T-helper 1 cell (primary cell): Measurements from ENCODE around the gene RDM1.
"Not testable (repeated sequence)": the region's sequence is repeated elsewhere in the genome, so short reads cannot be mapped to it uniquely, and the experiment has no call there.

Experiments used
- DNase-seq, 5 donors: peaks; one replicate each; pipeline ENCODE4 v3.0.0-alpha.2; 2012 to 2020

RDM1 gene

DNA sequence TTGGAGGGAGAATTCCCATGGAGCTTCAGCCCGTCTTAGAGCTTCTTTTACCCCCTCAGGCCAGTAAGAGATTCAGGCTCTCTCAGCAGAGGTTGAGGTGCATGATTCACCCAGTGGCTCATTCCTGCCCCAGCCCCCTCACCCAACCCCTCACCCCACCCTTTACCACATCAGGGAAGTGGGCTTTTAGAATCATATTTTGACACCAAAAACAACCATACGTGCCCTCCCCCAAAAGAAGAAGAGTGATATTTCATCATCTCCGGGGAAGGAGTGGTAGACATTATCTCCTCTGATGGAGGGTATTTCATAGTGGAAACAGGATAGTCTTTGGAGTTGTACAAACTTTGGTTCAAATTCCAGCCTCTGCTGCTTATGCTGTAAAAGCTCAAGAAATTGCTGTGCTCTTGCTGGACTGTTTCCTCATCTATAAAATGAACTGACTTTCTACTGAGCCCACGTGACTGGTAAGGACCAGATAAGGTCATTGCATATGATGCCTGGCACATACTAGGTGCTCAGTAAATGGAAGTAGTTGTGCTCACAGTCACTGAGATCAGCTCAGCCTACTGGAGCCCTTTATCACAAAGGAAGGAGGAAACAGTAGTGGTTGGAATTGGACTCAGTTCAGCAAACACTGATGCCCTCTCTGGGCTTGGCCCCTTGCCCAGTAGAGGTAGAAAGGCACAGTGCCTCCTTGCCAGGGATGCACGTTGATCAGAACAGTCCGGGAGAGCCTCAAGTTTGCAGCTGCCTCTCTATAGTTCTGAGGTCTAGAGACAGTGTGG, 32.1 kb downstream of the RDM1 start:
- peak in 1 of 5 donors; percentile 51 for DNase-seq

- DNase-seq: not testable (repeated sequence)
Measured at GRCh38 chr17:35897772-35898171, 32.8 kb downstream of the RDM1 start.

DNA sequence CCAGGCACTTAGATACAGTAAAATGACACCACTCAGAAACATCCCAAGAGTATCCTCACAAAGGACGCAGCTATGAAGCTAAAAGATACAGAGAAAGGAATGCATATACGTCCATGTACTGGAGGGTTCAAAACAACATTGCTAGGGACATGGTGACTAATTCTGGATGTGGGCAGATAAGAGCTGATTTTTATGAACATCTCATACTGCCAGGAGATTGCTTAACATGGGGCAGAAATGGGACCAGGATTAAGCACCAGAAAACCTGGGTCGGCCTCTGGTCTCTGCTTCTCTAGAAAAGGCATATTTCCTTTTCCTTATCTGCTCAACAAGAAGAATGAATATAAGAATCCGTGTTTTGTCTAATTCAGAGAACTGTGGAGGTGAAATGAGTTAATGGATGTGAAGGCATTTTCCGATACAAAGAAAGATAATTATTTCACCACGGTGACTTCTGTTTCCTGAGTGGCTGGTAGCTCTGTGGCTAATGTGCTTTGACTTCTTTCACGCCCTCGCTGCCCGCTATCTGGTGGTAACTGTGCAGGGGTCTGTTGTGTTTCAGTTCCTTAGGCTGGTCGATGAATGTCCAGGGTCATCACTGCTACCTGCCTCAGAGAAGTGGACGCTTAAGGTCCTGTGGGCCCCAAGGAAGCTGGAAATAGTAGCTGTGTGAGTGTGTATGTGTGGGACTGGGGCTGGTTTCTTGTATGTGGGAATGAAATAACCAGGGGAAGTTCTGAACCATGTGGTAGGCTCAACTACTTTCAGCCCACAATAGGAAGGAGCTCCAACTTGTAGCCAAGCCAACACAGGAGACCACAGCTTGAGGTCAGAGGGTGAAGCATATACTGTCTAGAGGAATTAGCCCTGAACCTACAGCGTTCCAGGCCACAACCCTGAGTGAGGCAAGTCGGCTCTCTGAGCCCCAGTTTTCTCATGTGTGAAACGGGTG, 34.7 kb downstream of the RDM1 start:
- peak in 1 of 5 donors; percentile 46 for DNase-seq

DNA sequence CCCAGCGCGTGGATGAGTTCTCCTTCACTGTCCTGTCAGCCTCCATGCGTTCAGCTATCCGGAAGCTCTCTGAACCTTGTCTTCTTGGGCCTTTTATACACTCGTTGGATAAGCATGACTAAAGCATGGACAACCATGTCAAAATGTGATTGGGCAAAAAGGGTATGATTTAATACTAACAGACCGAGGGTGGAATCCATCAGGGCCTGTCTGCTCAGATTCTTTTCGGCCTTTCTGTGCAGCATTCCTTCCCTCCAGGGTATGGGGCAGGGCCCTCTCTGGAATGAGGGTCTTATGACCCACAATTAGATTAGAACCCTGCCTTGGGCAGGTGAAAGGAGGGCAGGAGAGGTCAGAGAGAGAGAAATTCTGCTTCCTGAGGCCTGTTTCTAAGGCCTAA, 36.4 kb downstream of the RDM1 start:
- no peak for DNase-seq

DNA sequence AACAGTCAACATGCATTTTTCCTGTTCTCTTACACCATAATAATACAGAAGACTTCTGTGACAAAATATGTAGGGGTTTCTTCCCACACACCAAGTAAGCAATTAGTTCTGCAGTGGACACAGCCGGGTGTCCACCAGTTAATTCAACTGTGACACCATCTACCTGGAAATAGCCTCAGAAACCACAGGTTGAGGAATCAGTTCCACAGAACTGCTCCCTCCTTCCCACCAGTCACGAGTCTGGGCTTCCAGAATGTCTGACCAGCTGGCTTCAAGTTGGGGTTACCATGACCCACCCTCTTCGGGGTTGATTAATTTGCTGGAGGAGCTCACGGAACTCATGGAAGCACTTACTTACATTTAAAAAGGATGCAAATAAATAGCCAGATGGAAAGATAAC, 36.8 kb downstream of the RDM1 start:
- DNase-seq: no peak

- DNase-seq: peak in 2 of 5 donors; percentile 17 to 52
Measured at GRCh38 chr17:35892091-35893035, 38.2 kb downstream of the RDM1 start.

- no peak for DNase-seq
Measured at GRCh38 chr17:35891269-35891668, 39.3 kb downstream of the RDM1 start.

DNA sequence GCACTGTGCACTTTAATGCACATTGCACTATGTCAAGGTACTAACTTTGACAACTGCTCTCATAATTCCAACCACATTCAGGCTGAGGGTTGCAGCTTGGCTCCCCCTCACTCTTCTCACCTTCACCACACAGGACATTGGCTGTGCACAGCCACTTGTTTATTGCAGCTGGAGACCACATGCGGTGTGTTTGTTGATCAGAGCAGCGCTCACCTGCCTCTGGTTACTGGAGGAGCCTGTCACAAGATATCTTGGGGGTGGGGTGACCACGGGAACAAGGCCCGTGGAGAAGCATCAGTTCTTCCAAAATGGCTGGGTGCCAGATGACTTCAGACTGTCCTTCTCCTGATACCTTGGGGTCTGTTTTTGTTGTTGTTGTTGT, 39.8 kb downstream of the RDM1 start:
- peak; percentile 19 to 87 (median 42) for DNase-seq

DNA sequence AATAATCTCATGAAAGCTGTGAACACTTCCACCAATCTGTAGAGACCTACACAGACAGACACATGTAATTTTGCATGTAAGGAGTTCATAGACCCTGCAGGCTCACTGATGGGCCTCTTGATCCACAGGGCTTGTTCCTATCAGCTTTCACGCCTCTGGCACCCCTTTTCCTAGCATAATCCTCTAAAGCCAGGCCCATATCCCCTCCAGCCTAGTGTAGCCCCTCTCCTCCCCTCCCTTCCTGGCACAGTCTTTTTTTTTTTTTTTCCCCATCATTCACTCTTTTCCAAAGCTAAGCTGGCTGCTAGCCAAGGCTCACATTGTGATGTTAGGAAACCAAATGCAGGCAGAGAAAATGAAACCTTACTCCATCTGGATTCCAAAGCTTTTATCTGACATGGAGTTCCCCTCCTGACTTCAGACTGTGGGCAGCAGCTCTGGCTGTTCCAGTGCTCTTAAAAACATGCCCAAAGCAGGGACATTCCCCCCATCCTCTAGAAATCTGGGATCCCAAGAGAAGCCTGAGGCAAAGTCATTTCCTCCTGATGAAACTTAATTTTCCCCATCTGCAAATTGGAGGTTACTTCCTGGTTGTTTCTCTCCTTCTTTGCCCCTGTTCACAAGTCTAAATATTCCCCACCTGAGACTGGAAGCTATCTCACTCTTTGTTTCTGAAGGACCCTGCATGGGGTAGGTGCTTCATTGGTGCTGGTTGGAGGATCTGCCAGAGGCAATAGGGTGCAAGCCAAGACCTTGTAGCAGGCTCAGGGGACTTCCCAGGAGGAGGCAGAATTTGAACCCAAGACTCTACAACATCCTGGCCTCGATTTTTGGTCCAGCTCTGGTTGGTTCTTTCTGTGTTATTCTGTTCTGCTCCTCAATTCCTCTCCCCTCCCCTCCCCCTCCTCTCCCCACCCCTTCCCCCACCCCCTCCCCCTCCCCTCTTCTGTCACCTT, 40.5 kb downstream of the RDM1 start:
- no peak for DNase-seq

DNA sequence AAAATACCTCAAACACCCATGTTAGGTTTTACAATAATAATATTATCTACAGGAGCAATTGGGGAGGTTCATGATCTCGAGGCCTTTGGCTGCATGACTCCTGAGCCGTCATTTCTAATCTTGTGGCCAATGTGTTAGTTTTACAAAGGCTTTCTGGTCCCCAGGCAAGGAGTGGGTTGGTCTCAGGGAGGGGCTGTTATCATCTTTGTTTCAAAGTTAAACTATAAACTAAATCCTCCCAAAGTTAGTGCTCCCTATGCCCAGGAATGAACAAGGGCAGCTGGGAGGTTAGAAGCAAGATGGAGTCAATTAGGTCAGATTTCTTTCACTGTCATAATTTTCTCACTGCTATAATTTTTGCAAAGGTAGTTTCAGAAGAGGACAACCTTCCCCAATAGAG, 41.3 kb downstream of the RDM1 start:
- DNase-seq: peak in 1 of 5 donors; percentile 52

DNA sequence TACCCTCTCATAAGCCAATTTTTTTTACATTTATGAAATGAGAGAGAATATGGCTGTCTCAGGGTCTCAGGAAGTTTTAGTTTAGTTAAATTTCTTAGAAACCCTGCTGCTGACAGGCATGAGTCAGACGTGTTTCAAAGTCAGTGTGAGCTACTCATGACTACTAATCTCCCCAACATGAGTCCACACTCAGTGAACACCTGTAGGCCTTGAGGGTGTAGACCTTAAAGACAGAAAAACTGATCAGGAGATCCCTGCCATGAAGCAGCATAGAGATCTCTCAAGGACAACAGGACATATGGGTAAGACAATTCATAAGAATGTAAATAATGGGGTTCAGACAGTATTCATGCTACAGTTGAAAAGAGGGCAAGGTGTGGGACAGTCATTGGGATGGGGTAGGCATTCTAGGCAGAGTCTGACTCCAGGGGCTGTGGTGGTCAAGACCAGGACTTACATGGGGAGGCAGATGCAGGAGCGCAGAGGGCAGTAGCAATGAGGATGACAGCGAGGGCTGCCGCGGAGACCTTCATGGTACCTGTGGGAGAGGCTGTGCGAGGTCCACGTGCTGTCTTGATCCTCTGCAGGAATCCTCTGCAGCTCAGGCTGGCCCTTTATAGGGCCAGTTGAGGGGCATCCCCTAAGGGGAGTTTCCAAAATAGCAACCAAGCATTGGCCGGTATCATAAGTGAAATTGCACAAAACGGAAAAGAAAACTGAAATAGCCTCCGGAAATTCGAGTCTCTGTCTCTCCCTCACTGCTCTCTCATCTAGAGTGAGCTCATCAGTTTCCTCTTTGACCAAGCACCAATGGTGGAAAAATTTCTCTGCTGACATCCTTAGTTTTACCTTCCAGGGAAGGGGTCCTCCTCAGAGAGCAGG, 50.6 kb downstream of the RDM1 start, which contains the start of gene CCL5:
Gene CCL5, minus strand, starts transcription at position 588 of the 882 bp plus-strand sequence.
- DNase-seq: peak; percentile 26 to 84 (median 52)

DNA sequence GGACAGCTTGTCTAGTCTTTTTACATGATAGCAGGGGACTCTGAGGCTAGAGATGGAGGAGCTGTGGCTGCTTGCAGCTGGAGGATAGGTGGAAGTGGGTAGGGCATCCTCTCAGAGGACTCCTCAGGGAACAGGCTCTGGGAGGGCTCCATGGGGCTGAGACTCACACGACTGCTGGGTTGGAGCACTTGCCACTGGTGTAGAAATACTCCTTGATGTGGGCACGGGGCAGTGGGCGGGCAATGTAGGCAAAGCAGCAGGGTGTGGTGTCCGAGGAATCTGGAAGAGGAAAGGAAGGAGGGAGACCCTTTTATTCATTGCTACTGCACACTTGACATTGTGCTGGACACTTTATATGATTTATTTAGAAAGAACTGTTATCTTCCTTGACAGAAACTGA, 52.2 kb downstream of the RDM1 start:
- DNase-seq: no peak

- DNase-seq: no peak
Measured at GRCh38 chr17:35877345-35878029, 53.1 kb downstream of the RDM1 start.

DNA sequence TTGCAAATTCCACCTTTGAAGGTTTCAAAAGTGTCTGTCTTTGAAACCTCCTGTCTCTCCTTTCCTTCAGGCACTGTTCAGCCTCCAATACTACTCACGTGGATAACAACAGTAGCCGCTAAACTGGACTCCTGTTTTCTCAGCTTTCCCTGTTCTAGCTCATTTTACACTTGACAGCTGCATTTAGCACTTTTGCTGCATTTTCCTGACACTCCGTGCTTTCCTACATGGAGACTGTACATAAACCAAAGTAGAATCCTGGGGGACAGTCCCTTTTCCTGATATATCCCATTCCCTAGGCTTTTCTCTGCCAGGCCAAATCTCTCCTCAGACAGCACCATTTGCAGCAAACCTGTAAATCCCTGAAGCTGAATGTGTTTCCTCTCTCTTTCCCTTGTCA, 54.0 kb downstream of the RDM1 start:
- no peak for DNase-seq

- no peak for DNase-seq
Measured at GRCh38 chr17:35875800-35876139, 54.8 kb downstream of the RDM1 start.

DNA sequence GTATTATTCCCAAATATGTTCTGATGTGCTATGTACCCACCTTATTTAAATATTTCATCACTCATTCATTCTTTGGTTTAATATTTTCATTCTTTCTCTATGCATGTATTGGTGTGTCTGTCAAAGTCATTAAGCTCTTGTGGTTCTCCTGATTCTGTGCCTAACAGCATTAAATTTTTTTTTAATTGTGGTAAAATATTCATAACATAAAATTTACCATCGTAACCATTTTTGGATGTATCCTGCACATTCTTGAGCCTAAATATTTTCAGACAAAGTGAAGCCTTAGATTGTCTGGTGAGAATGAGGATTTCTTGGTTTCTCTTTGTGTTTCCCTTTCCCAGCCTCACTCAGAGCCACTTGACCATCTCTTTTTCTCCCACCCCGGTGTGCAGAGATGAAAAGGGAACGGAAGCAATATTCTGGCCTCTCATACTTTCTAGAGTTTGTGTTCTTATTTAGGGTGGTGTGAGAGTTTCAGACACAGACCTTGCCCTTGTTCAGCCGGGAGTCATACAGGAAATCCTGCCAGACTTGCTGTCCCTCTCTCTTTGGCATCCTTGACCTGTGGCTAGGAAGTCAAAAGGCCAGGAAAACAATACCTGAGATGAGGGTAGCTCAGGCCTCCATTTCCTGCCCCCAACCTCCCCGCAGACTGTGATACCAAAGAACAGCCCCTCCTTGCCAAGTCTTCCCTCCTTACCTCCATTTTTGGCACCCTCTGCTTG, 55.3 kb downstream of the RDM1 start:
- no peak for DNase-seq

- DNase-seq: no peak
Measured at GRCh38 chr17:35872196-35872980, 58.2 kb downstream of the RDM1 start.
